CD4-positive, CD25-positive, alpha-beta regulatory T cell (primary cell): ENCODE measurements around the gene HINT1. TPM values are rescaled to one million over a fixed set of nuclear protein-coding genes. Genes with fewer than 3 reads are reported as not detected.

ENCODE experiments used
- ATAC-seq, 2 donors: fragments of 150-1000 bp; cut with Tn5 transposase; one replicate each; pipeline ENCODE4 v1.10.0; 2021; ENCODE audit warnings: low read depth in 2 of 2, moderate number of reproducible peaks in 2 of 2, moderate library complexity in 1 of 2
- DNase-seq, 3 donors: peaks; one replicate each; pipeline versions ENCODE4 v3.0.0 to v3.0.0-alpha.2; 2012 to 2022; ENCODE audit warnings: mixed read lengths in 1 of 3
- H3K27ac ChIP-seq: one replicate; pipeline ENCODE4 v1.7.0; 2013; ENCODE audit warnings: mild to moderate bottlenecking, low read length; ENCODE audit not compliant: insufficient read depth, poor library complexity, severe bottlenecking
- H3K27me3 ChIP-seq: one replicate; pipeline ENCODE4 v1.7.0; 2013; ENCODE audit warnings: low read length; ENCODE audit not compliant: control insufficient read depth, insufficient read depth
- H3K36me3 ChIP-seq: one replicate; pipeline ENCODE4 v1.7.0; 2013; ENCODE audit warnings: mild to moderate bottlenecking, low read length, moderate library complexity; ENCODE audit not compliant: control insufficient read depth, insufficient read depth
- H3K4me1 ChIP-seq: 2 replicates; pipeline ENCODE4 v1.7.0; 2013; ENCODE audit warnings: mild to moderate bottlenecking, low read length; ENCODE audit not compliant: insufficient read depth, control insufficient read depth, poor library complexity, severe bottlenecking
- H3K4me3 ChIP-seq: one replicate; pipeline ENCODE4 v1.7.0; 2013; ENCODE audit warnings: low read depth, mild to moderate bottlenecking, low read length, moderate library complexity
- H3K9me3 ChIP-seq, 2 experiments: 1 replicate in 1 of 2; 2 replicates in 1 of 2; pipeline ENCODE4 v1.7.0; 2013; ENCODE audit warnings: low read length in 2 of 2, mild to moderate bottlenecking in 1 of 2, moderate library complexity in 1 of 2; ENCODE audit not compliant: control insufficient read depth in 2 of 2
- H3K27ac Mint-ChIP-seq, 3 donors: one replicate each; pipeline ENCODE4 v1.8.0; 2020 to 2022; ENCODE audit warnings: mild to moderate bottlenecking in 3 of 3, mixed read lengths in 3 of 3, moderate library complexity in 2 of 3
- H3K27me3 Mint-ChIP-seq: one replicate; pipeline ENCODE4 v1.8.0; 2022; ENCODE audit warnings: mild to moderate bottlenecking, mixed read lengths
- H3K36me3 Mint-ChIP-seq: one replicate; pipeline ENCODE4 v1.8.0; 2020; ENCODE audit warnings: mixed read lengths
- H3K4me1 Mint-ChIP-seq, 4 donors: one replicate each; pipeline ENCODE4 v1.8.0; 2020 to 2022; ENCODE audit warnings: mixed read lengths in 4 of 4, mild to moderate bottlenecking in 1 of 4
- H3K4me3 Mint-ChIP-seq, 4 donors: one replicate each; pipeline ENCODE4 v1.8.0; 2020 to 2022; ENCODE audit warnings: mild to moderate bottlenecking in 4 of 4, mixed read lengths in 4 of 4, moderate library complexity in 3 of 4
- H3K9me3 Mint-ChIP-seq, 7 donors: one replicate each; pipeline ENCODE4 v1.8.0; 2020 to 2022; ENCODE audit warnings: mixed read lengths in 7 of 7, mild to moderate bottlenecking in 3 of 7, moderate library complexity in 2 of 7
- polyA plus RNA-seq, 4 donors: library from polyadenylated mRNA; unstranded; fragments of 300-500 nt; fragmentation: Illumina TruSeq; gene quantifications; one replicate each; pipeline ENCODE4 v1.2.3, GENCODE V29; 2021
- total RNA-seq: library from RNA; stranded (reverse); gene quantifications from one replicate; pipeline ENCODE4 v1.2.3, GENCODE V29; 2022

The HINT1 gene
- total RNA-seq (222 TPM), polyA plus RNA-seq (100 to 1,000 TPM; 355 to 440 (median 415) TPM)

- Mint-ChIP-seq H3K4me3 (peak within 1 kb of the TSS; percentile 94 to 98 (median 96)), H3K27ac (peak within 1 kb of the TSS; percentile 89 to 98 (median 97)), H3K9me3 (peaks cover 0 to 1% (median 0%) of the 10 kb centered on the region in 7 donors), H3K36me3 (peaks cover 18% of the 10 kb centered on the region), H3K27me3 (no peaks in the 10 kb centered on the region), H3K4me1 (peaks cover 18 to 58% (median 38%) of the 10 kb centered on the region in 4 donors)
- ATAC-seq (peak; percentile 84 to 85), DNase-seq (peak; percentile 88 to 94 (median 92))
- peak within 1 kb of the TSS; percentile 93 for H3K27ac ChIP-seq
- peaks cover 38% of the 10 kb centered on the region for H3K4me1 ChIP-seq
- peak within 1 kb of the TSS; percentile 93 for H3K4me3 ChIP-seq
- peaks cover 24% of the 10 kb centered on the region for H3K36me3 ChIP-seq
- H3K9me3 ChIP-seq, result no peaks in the 10 kb centered on the region
- H3K27me3 ChIP-seq, result no peaks in the 10 kb centered on the region
These were observed at the start of gene HINT1 for GRCh38 chr5:131165119-131165727. TSS of gene HINT1 (minus strand) at chr5:131165256. CDS start at chr5:131165205, 51 bp downstream.

DNA sequence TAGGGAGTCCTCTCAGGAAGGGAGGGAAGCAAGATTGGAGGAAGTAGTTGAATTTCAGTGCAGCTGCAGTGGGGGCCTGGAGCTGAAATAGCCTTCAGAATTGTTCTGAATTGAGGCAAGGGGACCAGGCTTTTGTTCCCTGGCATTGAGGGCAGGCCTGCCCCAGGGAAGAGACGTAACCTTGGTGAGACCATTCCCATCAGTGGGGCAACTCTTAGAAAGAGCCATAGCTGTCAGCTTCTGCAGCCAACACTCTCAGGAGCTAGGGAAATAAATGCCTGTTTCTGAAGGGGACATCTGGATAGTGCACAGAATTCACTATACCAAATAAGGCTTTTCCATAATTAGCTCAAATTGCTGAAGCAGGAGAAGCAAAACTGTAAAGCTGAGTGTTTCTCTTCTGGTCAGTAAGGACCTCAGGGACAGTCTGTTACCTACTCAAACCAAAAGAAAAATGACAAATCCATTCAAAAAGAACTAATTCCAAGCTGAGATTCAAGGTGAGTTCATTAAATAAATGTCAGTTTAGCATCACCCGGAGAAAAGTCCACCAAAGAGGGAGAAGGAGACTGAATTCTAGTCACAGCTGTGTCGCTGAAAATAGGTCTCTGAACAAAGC is 49.7 kb upstream of the HINT1 start:
- DNase-seq, result no peak
- H3K36me3 ChIP-seq, result no peaks in the 10 kb centered on the region
- no peaks in the 10 kb centered on the region for H3K9me3 ChIP-seq
- H3K4me1 Mint-ChIP-seq, result peaks cover 16 to 34% (median 28%) of the 10 kb centered on the region in 4 donors
- H3K27me3 ChIP-seq, result no peaks in the 10 kb centered on the region
- no peak overlapping the region for H3K27ac ChIP-seq
- H3K4me3 Mint-ChIP-seq, result no peak overlapping the region
- no peaks in the 10 kb centered on the region for H3K9me3 Mint-ChIP-seq
- no peak for ATAC-seq
- no peaks in the 10 kb centered on the region for H3K36me3 Mint-ChIP-seq
- peak overlapping the region in 1 of 3 donors; percentile 31 for H3K27ac Mint-ChIP-seq
- H3K4me1 ChIP-seq, result peaks cover 14% of the 10 kb centered on the region
- no peak overlapping the region for H3K4me3 ChIP-seq
- H3K27me3 Mint-ChIP-seq, result no peaks in the 10 kb centered on the region

GRCh38 chr5:131212471-131213021 is 47.5 kb upstream of the HINT1 start:
- Histone ChIP-seq H3K4me3 (no peak overlapping the region), H3K27me3 (no peaks in the 10 kb centered on the region), H3K27ac (no peak overlapping the region), H3K4me1 (peaks cover 28% of the 10 kb centered on the region), H3K9me3 (no peaks in the 10 kb centered on the region), H3K36me3 (no peaks in the 10 kb centered on the region)
- Mint-ChIP-seq H3K9me3 (no peaks in the 10 kb centered on the region), H3K4me3 (peak overlapping the region in 1 of 4 donors; percentile 18), H3K36me3 (no peaks in the 10 kb centered on the region), H3K4me1 (peaks cover 19 to 47% (median 30%) of the 10 kb centered on the region in 4 donors), H3K27ac (peak overlapping the region in 1 of 3 donors; percentile 32), H3K27me3 (no peaks in the 10 kb centered on the region)
- ATAC-seq (peak in 1 of 2 donors; percentile 21), DNase-seq (no peak)

GRCh38 chr5:131211669-131212068 is 46.6 kb upstream of the HINT1 start:
- peaks cover 28% of the 10 kb centered on the region for H3K4me1 ChIP-seq
- H3K4me1 Mint-ChIP-seq, result peaks cover 22 to 53% (median 32%) of the 10 kb centered on the region in 4 donors
- no peaks in the 10 kb centered on the region for H3K27me3 ChIP-seq

DNA sequence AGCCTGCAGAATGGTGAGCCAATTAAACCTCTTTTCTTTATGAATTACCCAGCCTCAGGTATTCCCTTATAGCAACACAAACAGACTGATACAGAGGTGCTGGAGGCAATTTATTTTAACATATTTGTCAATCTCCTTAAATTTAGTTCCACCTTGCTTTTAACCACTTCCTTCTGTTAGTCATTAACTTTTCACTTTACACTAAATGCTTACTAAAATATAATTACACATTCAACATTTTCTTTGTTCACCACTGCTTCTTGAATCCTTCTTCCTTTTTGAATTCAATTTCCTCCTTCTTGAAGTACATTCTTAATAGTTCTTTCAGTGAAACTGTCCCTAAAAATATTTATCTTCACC is 45.1 kb upstream of the HINT1 start:
- peak overlapping the region; percentile 80 for H3K4me3 ChIP-seq
- Mint-ChIP-seq H3K36me3 (no peaks in the 10 kb centered on the region), H3K9me3 (no peaks in the 10 kb centered on the region), H3K27ac (peak overlapping the region; percentile 81 to 95 (median 88)), H3K27me3 (no peaks in the 10 kb centered on the region), H3K4me3 (peak overlapping the region; percentile 5 to 86 (median 66)), H3K4me1 (peaks cover 26 to 56% (median 36%) of the 10 kb centered on the region in 4 donors)
- peaks cover 28% of the 10 kb centered on the region for H3K4me1 ChIP-seq
- ATAC-seq (peak; percentile 1 to 18), DNase-seq (peak in 1 of 3 donors; percentile 46)
- H3K27ac ChIP-seq, result peak overlapping the region; percentile 86
- H3K36me3 ChIP-seq, result no peaks in the 10 kb centered on the region
- no peaks in the 10 kb centered on the region for H3K9me3 ChIP-seq
- H3K27me3 ChIP-seq, result no peaks in the 10 kb centered on the region

More at GRCh38 chr5:131211669-131212068, 46.6 kb upstream of the HINT1 start:
- H3K4me3 ChIP-seq, result no peak overlapping the region
- no peaks in the 10 kb centered on the region for H3K36me3 Mint-ChIP-seq
- no peak for ATAC-seq
- H3K9me3 ChIP-seq, result no peaks in the 10 kb centered on the region
- H3K9me3 Mint-ChIP-seq, result no peaks in the 10 kb centered on the region
- H3K36me3 ChIP-seq, result no peaks in the 10 kb centered on the region
- no peak for DNase-seq
- H3K27ac Mint-ChIP-seq, result peak overlapping the region in 2 of 3 donors; percentile 46 to 88
- no peaks in the 10 kb centered on the region for H3K27me3 Mint-ChIP-seq
- H3K4me3 Mint-ChIP-seq, result no peak overlapping the region
- H3K27ac ChIP-seq, result no peak overlapping the region

- Histone ChIP-seq H3K9me3 (no peaks in the 10 kb centered on the region), H3K27me3 (no peaks in the 10 kb centered on the region), H3K4me1 (peaks cover 28% of the 10 kb centered on the region), H3K36me3 (no peaks in the 10 kb centered on the region), H3K27ac (peak overlapping the region; percentile 86), H3K4me3 (peak overlapping the region; percentile 80)
- peak; percentile 75 to 90 for ATAC-seq
- peak overlapping the region; percentile 81 to 95 (median 88) for H3K27ac Mint-ChIP-seq
- no peaks in the 10 kb centered on the region for H3K9me3 Mint-ChIP-seq
- H3K4me3 Mint-ChIP-seq, result peak overlapping the region; percentile 56 to 86 (median 66)
- peak; percentile 32 to 80 (median 70) for DNase-seq
- no peaks in the 10 kb centered on the region for H3K36me3 Mint-ChIP-seq
- H3K4me1 Mint-ChIP-seq, result peaks cover 26 to 53% (median 34%) of the 10 kb centered on the region in 4 donors
- H3K27me3 Mint-ChIP-seq, result no peaks in the 10 kb centered on the region
These were observed 44.6 kb upstream of the HINT1 start for GRCh38 chr5:131209506-131210150.

- Histone ChIP-seq H3K9me3 (no peaks in the 10 kb centered on the region), H3K4me3 (peak overlapping the region; percentile 80), H3K36me3 (no peaks in the 10 kb centered on the region), H3K4me1 (peaks cover 28% of the 10 kb centered on the region), H3K27ac (peak overlapping the region; percentile 86), H3K27me3 (no peaks in the 10 kb centered on the region)
- no peaks in the 10 kb centered on the region for H3K9me3 Mint-ChIP-seq
- DNase-seq (no peak), ATAC-seq (no peak)
- H3K27me3 Mint-ChIP-seq, result no peaks in the 10 kb centered on the region
- H3K4me3 Mint-ChIP-seq, result peak overlapping the region; percentile 56 to 86 (median 66)
- peak overlapping the region; percentile 81 to 95 (median 88) for H3K27ac Mint-ChIP-seq
- H3K4me1 Mint-ChIP-seq, result peaks cover 26 to 49% (median 34%) of the 10 kb centered on the region in 4 donors
- no peaks in the 10 kb centered on the region for H3K36me3 Mint-ChIP-seq
These were observed 44.1 kb upstream of the HINT1 start for GRCh38 chr5:131209175-131209505.
